CD4-positive, alpha-beta T cell (primary cell): ENCODE data around the gene COL5A1. TPM values are rescaled to one million over a fixed set of nuclear protein-coding genes. Genes with fewer than 3 reads are reported as not detected.

Experiments
- ATAC-seq: fragments of 200-7000 bp; cut with Tn5 transposase; one replicate; pipeline ENCODE4 v1.10.0; 2022; ENCODE audit warnings: mild to moderate bottlenecking; ENCODE audit not compliant: poor library complexity
- CTCF ChIA-PET: fragments of 350-600 bp; sonication (Branson Sonifier 250); formaldehyde crosslinking; loops from one replicate; lab custom pipeline; 2021; ENCODE audit warnings: antibody characterized with exemption, inconsistent platforms; lab: Charles Lee
- POLR2A ChIA-PET: fragments of 350-600 bp; sonication (Branson Sonifier 250); formaldehyde crosslinking; loops from one replicate; lab custom pipeline; 2021; ENCODE audit warnings: antibody characterized with exemption, inconsistent platforms; lab: Charles Lee
- DNase-seq, 14 experiments: peaks; one replicate each; pipeline ENCODE4 v3.0.0-alpha.2; 2013 to 2020; ENCODE audit warnings: mixed read lengths in 2 of 14
- H3K27ac ChIP-seq, 2 donors: one replicate each; pipeline versions ENCODE4 v1.5.1 to v1.7.0; 2013; ENCODE audit warnings: low read length in 2 of 2, low read depth in 1 of 2, mild to moderate bottlenecking in 1 of 2
- H3K27me3 ChIP-seq, 2 experiments: 1 replicate in 1 of 2; 2 replicates in 1 of 2; pipeline versions ENCODE4 v1.6.1 to v1.7.0; 2013; ENCODE audit warnings: low read length in 2 of 2, control low read depth in 1 of 2, mild to moderate bottlenecking in 1 of 2, moderate library complexity in 1 of 2; ENCODE audit not compliant: insufficient read depth in 2 of 2, control insufficient read depth in 1 of 2
- H3K36me3 ChIP-seq: one replicate; pipeline ENCODE4 v1.6.1; 2013; ENCODE audit warnings: low read length, control low read depth; ENCODE audit not compliant: insufficient read depth
- H3K4me1 ChIP-seq: one replicate; pipeline ENCODE4 v1.6.1; 2013; ENCODE audit warnings: low read length, control low read depth; ENCODE audit not compliant: insufficient read depth
- H3K4me3 ChIP-seq: one replicate; pipeline ENCODE4 v1.5.1; 2013; ENCODE audit warnings: mild to moderate bottlenecking, low read length, moderate library complexity
- H3K9me3 ChIP-seq, 2 experiments: 1 replicate in 1 of 2; 2 replicates in 1 of 2; pipeline versions ENCODE4 v1.6.1 to v1.7.0; 2013; ENCODE audit warnings: low read length in 2 of 2, mild to moderate bottlenecking in 2 of 2, control low read depth in 1 of 2, moderate library complexity in 1 of 2; ENCODE audit not compliant: control insufficient read depth in 1 of 2, insufficient read depth in 1 of 2
- H3K27ac Mint-ChIP-seq: one replicate; pipeline ENCODE4 v1.8.0; 2020; ENCODE audit warnings: mixed read lengths
- H3K27me3 Mint-ChIP-seq: one replicate; pipeline ENCODE4 v1.8.0; 2021; ENCODE audit warnings: mixed read lengths
- H3K36me3 Mint-ChIP-seq: one replicate; pipeline ENCODE4 v1.8.0; 2021; ENCODE audit warnings: low read depth, mixed read lengths
- H3K4me1 Mint-ChIP-seq: one replicate; pipeline ENCODE4 v1.8.0; 2021; ENCODE audit warnings: low read depth, mixed read lengths
- H3K4me3 Mint-ChIP-seq: one replicate; pipeline ENCODE4 v1.8.0; 2020; ENCODE audit warnings: mild to moderate bottlenecking, mixed read lengths
- H3K9me3 Mint-ChIP-seq: one replicate; pipeline ENCODE4 v1.8.0; 2020; ENCODE audit warnings: mixed read lengths
- intact Hi-C, 2 experiments: fragments of 100-400 bp; cut with DNase I in 1 of 2; cut with micrococcal nuclease in 1 of 2; formaldehyde crosslinking; loops; one replicate each; pipeline versions ENCODE4 v1.15.1 to v1.9.0; 2023 to 2025; cut with DNase I, micrococcal nuclease
- total RNA-seq, 174 experiments: library from RNA in 2 of 174; stranded (reverse) in 2 of 174; gene quantifications; one replicate each; pipeline ENCODE4 v1.2.3 and lab custom pipeline; 2021 to 2026
- TF ChIP-seq, protein P1 (sequence below): fragments of 200-600 bp; IDR thresholded peaks from one replicate; pipeline ENCODE4 v1.8.0; 2022; ENCODE audit warnings: antibody characterized with exemption, mild to moderate bottlenecking

Gene COL5A1
- total RNA-seq, 2 experiments from 2014 or later = 0.41 to 0.50 TPM

DNA sequence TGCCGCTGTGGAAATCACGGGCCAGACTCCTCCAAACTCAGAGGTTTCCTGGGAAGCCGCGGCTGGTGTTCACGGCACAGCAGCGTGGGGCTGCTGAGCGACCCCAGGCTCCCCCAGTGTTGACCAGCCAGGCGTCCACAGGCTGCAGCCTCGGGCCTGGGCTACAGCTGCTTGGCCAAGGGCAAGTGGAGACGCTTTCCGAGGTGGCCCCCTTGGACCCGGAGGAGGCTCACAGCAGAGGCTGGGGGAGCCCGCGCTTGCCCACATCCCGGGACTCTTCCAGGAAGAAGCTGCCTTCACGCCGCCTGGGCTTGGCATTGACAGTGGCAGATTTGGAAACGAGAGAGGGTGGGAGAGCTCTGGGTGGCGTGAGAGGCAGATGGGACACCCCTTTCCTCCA, 186.0 kb downstream of the COL5A1 start:
- DNase-seq = no peak
- TF ChIP-seq, protein P1, sequence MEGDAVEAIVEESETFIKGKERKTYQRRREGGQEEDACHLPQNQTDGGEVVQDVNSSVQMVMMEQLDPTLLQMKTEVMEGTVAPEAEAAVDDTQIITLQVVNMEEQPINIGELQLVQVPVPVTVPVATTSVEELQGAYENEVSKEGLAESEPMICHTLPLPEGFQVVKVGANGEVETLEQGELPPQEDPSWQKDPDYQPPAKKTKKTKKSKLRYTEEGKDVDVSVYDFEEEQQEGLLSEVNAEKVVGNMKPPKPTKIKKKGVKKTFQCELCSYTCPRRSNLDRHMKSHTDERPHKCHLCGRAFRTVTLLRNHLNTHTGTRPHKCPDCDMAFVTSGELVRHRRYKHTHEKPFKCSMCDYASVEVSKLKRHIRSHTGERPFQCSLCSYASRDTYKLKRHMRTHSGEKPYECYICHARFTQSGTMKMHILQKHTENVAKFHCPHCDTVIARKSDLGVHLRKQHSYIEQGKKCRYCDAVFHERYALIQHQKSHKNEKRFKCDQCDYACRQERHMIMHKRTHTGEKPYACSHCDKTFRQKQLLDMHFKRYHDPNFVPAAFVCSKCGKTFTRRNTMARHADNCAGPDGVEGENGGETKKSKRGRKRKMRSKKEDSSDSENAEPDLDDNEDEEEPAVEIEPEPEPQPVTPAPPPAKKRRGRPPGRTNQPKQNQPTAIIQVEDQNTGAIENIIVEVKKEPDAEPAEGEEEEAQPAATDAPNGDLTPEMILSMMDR = no peak
- Histone ChIP-seq H3K4me3 (no peak overlapping the region), H3K4me1 (no peaks in the 10 kb centered on the region), H3K27ac (no peak overlapping the region), H3K36me3 (no peaks in the 10 kb centered on the region), H3K27me3 (no peaks in the 10 kb centered on the region), H3K9me3 (no peaks in the 10 kb centered on the region)
- no peaks in the 10 kb centered on the region for H3K36me3 Mint-ChIP-seq
- H3K4me3 Mint-ChIP-seq = no peak overlapping the region
- POLR2A ChIA-PET = no interaction called here
- no peaks in the 10 kb centered on the region for H3K9me3 Mint-ChIP-seq
- no peak for ATAC-seq
- CTCF ChIA-PET = no interaction called here
- no peaks in the 10 kb centered on the region for H3K27me3 Mint-ChIP-seq
- intact Hi-C loops = no loop called here
- no peaks in the 10 kb centered on the region for H3K4me1 Mint-ChIP-seq
- no peak overlapping the region for H3K27ac Mint-ChIP-seq

DNA sequence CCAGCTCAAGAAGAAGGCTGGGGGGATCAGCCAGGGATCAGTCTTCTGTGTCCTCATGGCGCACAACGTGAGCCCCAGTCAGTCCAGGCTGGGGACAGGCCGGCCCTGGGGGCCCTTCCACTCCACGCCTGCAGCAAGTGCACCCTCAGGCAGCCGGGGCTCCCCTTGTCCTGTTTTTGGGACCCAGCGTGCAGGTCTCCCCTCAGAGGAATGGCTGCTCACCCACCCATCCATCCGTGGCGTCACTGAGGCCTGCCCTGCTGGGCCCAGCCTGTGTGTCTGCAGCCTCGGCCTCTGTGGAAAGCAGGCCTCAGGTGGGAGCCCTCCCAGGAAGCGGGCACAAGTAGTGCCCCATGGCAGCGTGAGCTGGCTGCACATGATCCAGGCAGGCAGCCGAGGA, 186.4 kb downstream of the COL5A1 start:
- no peak for DNase-seq
- Mint-ChIP-seq H3K4me1 (no peaks in the 10 kb centered on the region), H3K4me3 (no peak overlapping the region), H3K9me3 (no peaks in the 10 kb centered on the region), H3K27me3 (no peaks in the 10 kb centered on the region), H3K36me3 (no peaks in the 10 kb centered on the region), H3K27ac (no peak overlapping the region)
- Histone ChIP-seq H3K27me3 (no peaks in the 10 kb centered on the region), H3K27ac (no peak overlapping the region), H3K4me3 (no peak overlapping the region), H3K9me3 (no peaks in the 10 kb centered on the region), H3K4me1 (no peaks in the 10 kb centered on the region), H3K36me3 (no peaks in the 10 kb centered on the region)
- TF ChIP-seq, protein P1 = no peak
- intact Hi-C loops = loop anchor here in 1 of 2 experiments (1.0 kb wide), 1 partner anchor 31 kb away; no protein-coding TSS in a partner anchor
- CTCF ChIA-PET = no interaction called here
- ATAC-seq = no peak
- POLR2A ChIA-PET = no interaction called here

DNA sequence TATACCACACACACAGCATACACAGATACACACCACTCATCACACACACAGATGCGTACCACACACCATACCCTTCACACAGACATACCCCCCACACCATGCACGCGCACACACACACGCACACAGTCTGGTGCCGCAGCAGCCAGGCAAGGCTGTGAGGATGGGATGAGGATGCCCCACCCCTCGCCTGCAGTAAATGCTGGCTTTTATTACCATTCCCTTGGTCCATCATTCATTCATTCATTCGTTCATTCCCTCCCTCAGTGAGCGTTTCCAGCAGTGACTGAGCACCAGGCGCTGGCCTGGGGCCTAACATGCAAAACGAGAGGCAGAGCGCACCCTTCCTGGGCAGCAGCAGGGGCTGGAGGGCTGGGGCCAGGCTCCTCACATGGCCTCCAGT, 187.3 kb downstream of the COL5A1 start:
- Histone ChIP-seq H3K9me3 (no peaks in the 10 kb centered on the region), H3K27me3 (no peaks in the 10 kb centered on the region), H3K4me1 (no peaks in the 10 kb centered on the region), H3K4me3 (no peak overlapping the region), H3K27ac (no peak overlapping the region), H3K36me3 (no peaks in the 10 kb centered on the region)
- ATAC-seq (no peak), DNase-seq (no peak)
- no peak overlapping the region for H3K27ac Mint-ChIP-seq
- H3K4me1 Mint-ChIP-seq = no peaks in the 10 kb centered on the region
- H3K27me3 Mint-ChIP-seq = no peaks in the 10 kb centered on the region
- TF ChIP-seq, protein P1 = no peak
- H3K36me3 Mint-ChIP-seq = no peaks in the 10 kb centered on the region
- H3K4me3 Mint-ChIP-seq = no peak overlapping the region
- intact Hi-C loops = loop anchor here in 1 of 2 experiments (1.0 kb wide), 1 partner anchor 32 kb away; no protein-coding TSS in a partner anchor
- ChIA-PET POLR2A (no interaction called here), CTCF (no interaction called here)
- H3K9me3 Mint-ChIP-seq = no peaks in the 10 kb centered on the region
